Breast epithelium (tissue), 4 donors: ENCODE measurements around the gene PLK5. TPM values are rescaled to one million over a fixed set of nuclear protein-coding genes. Genes with fewer than 3 reads are reported as not detected.

Experiments used
- DNase-seq, 2 donors: peaks; one replicate each; pipeline ENCODE4 v3.0.0-alpha.2; 2019; ENCODE audit warnings: low spot score in 2 of 2
- H3K27ac ChIP-seq, 2 donors: fragments of 200-600 bp; sonication (generic) in 1 of 2; one replicate each; pipeline ENCODE4 v1.5.1; 2016 to 2019; ENCODE audit warnings: mild to moderate bottlenecking in 1 of 2
- H3K27me3 ChIP-seq, 2 donors: fragments of 200-600 bp; sonication (generic) in 1 of 2; one replicate each; pipeline versions ENCODE4 v1.5.1 to v1.6.0; 2017 to 2019; ENCODE audit warnings: control low read depth in 1 of 2, mild to moderate bottlenecking in 1 of 2
- H3K36me3 ChIP-seq: fragments of 200-600 bp; one replicate; pipeline ENCODE4 v1.5.1; 2019
- H3K4me1 ChIP-seq, 2 donors: fragments of 200-600 bp; sonication (generic); one replicate each; pipeline ENCODE4 v1.5.1; 2016 to 2019; ENCODE audit warnings: control low read depth in 1 of 2
- H3K4me3 ChIP-seq, 3 donors: fragments of 200-600 bp; sonication (generic); 1 replicate in 2 of 3; 2 replicates in 1 of 3; pipeline ENCODE4 v1.5.1; 2016 to 2019; ENCODE audit warnings: mild to moderate bottlenecking in 3 of 3, moderate library complexity in 2 of 3
- H3K9me3 ChIP-seq, 2 donors: fragments of 200-600 bp; sonication (generic) in 1 of 2; one replicate each; pipeline ENCODE4 v1.5.1; 2016 to 2019; ENCODE audit warnings: control low read depth in 1 of 2
- POLR2A ChIP-seq: fragments of 450-650 bp; IDR thresholded peaks from one replicate; pipeline ENCODE4 v1.6.1; 2016; ENCODE audit warnings: antibody characterized with exemption, mild to moderate bottlenecking, moderate library complexity
- POLR2AphosphoS5 ChIP-seq, 3 donors: sonication (generic); formaldehyde crosslinking; IDR thresholded peaks; one replicate each; pipeline ENCODE4 v1.6.1; 2017; ENCODE audit warnings: antibody characterized with exemption in 3 of 3
- intact Hi-C: fragments of 100-400 bp; cut with DNase I; formaldehyde crosslinking; loops from one replicate; pipeline ENCODE4 v1.15.1; 2023; ENCODE audit warnings: low total_unique reads
- total RNA-seq, 3 donors: library from RNA; depleted of rRNA; stranded (reverse); fragments of >200 nt; gene quantifications; one replicate each; pipeline ENCODE4 v1.1.0, GENCODE V29; 2016
- TF ChIP-seq, protein P1 (sequence below), 3 donors: fragments of 450-650 bp; IDR thresholded peaks; one replicate each; pipeline ENCODE4 v1.5.1; 2016 to 2017; ENCODE audit warnings: antibody characterized with exemption in 3 of 3, mild to moderate bottlenecking in 3 of 3, moderate library complexity in 3 of 3

Gene PLK5
- total RNA-seq, 3 donors from 2014 or later = 0.44 to 0.98 TPM; not detected in 1

DNA sequence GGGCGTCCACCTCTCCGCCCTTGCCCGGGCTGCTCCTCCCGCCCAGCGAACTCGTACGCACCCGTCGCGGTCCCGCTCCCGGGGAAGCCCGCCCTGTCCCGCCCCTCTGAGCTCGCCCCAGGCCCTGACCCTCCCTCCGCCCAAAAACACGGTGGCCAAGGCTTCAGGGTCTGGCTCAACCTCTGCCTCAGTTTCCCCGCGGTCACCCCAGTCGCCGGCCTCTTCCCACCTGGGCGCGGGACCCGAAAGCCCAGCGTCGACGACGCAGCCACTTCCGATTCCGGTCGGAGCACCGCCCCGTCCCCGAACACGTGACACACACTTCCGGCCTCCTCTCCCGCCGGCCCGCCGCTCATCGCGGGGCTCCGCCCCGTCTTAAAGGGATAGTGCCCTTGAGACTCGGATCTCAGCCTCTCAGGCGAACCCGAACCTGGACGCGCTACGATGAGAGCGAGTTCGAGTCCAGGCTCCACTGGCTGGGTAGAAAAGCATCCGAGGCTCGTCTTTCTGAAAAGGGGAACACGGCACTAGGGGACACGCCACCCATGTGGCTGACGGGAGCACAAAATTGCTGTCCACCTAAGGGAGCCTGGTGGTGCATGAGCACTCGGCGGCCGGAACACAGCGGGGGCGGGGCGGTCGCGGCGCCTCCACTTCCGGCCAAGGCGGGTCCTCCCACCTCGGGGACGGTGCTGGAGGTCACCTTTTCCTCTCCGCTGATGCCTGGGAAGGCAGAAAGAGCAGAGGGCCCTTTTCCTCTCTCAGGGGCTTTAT is 44.8 kb upstream of the PLK5 start, which contains the start of gene C19orf25:
TSS of gene C19orf25 (minus strand) at position 282 of the 774 bp plus-strand sequence. CDS start 312 bp downstream, outside the sequence.
- no peaks in the 10 kb centered on the region for H3K9me3 ChIP-seq
- TF ChIP-seq, protein P1, sequence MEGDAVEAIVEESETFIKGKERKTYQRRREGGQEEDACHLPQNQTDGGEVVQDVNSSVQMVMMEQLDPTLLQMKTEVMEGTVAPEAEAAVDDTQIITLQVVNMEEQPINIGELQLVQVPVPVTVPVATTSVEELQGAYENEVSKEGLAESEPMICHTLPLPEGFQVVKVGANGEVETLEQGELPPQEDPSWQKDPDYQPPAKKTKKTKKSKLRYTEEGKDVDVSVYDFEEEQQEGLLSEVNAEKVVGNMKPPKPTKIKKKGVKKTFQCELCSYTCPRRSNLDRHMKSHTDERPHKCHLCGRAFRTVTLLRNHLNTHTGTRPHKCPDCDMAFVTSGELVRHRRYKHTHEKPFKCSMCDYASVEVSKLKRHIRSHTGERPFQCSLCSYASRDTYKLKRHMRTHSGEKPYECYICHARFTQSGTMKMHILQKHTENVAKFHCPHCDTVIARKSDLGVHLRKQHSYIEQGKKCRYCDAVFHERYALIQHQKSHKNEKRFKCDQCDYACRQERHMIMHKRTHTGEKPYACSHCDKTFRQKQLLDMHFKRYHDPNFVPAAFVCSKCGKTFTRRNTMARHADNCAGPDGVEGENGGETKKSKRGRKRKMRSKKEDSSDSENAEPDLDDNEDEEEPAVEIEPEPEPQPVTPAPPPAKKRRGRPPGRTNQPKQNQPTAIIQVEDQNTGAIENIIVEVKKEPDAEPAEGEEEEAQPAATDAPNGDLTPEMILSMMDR (IDR thresholded peaks at IDR 0.05) = no peak
- TF ChIP-seq POLR2A (peak; percentile 67), POLR2AphosphoS5 (IDR thresholded peaks at IDR 0.05) (peak; percentile 65 to 89 (median 73))
- H3K27me3 ChIP-seq = no peaks in the 10 kb centered on the region
- no peaks in the 10 kb centered on the region for H3K4me1 ChIP-seq
- H3K27ac ChIP-seq = peak within 1 kb of the TSS; percentile 62 to 83
- H3K36me3 ChIP-seq = no peaks in the 10 kb centered on the region
- DNase-seq = peak; percentile 89 to 95
- H3K4me3 ChIP-seq = peak within 1 kb of the TSS; percentile 84 to 97 (median 89)
- intact Hi-C loops = no loop called here

GRCh38 chr19:1481224-1481892 is 42.5 kb upstream of the PLK5 start:
- intact Hi-C loops = no loop called here
- Histone ChIP-seq H3K4me3 (no peak overlapping the region), H3K9me3 (no peaks in the 10 kb centered on the region), H3K36me3 (no peaks in the 10 kb centered on the region), H3K27ac (no peak overlapping the region), H3K4me1 (no peaks in the 10 kb centered on the region), H3K27me3 (no peaks in the 10 kb centered on the region)
- TF ChIP-seq POLR2A (no peak), POLR2AphosphoS5 (IDR thresholded peaks at IDR 0.05) (no peak)
- TF ChIP-seq, protein P1 (IDR thresholded peaks at IDR 0.05) = no peak
- DNase-seq = no peak

- Histone ChIP-seq H3K9me3 (no peaks in the 10 kb centered on the region), H3K4me3 (no peak overlapping the region)
- no peak for DNase-seq
Observed at GRCh38 chr19:1481893-1482360, 42.0 kb upstream of the PLK5 start.

GRCh38 chr19:1482361-1483130 is 41.3 kb upstream of the PLK5 start:
- H3K36me3 ChIP-seq = no peaks in the 10 kb centered on the region
- intact Hi-C loops = no loop called here
- no peak for DNase-seq
- TF ChIP-seq POLR2AphosphoS5 (IDR thresholded peaks at IDR 0.05) (no peak), POLR2A (no peak)
- TF ChIP-seq, protein P1 (IDR thresholded peaks at IDR 0.05) = no peak
- no peaks in the 10 kb centered on the region for H3K27me3 ChIP-seq
- no peak overlapping the region for H3K27ac ChIP-seq
- H3K4me3 ChIP-seq = no peak overlapping the region
- H3K9me3 ChIP-seq = no peaks in the 10 kb centered on the region
- H3K4me1 ChIP-seq = no peaks in the 10 kb centered on the region

More at GRCh38 chr19:1481893-1482360, 42.0 kb upstream of the PLK5 start:
- Histone ChIP-seq H3K27me3 (no peaks in the 10 kb centered on the region), H3K4me1 (no peaks in the 10 kb centered on the region), H3K27ac (no peak overlapping the region), H3K36me3 (no peaks in the 10 kb centered on the region)
- TF ChIP-seq POLR2A (no peak), POLR2AphosphoS5 (IDR thresholded peaks at IDR 0.05) (no peak)
- TF ChIP-seq, protein P1 (IDR thresholded peaks at IDR 0.05) = no peak
- intact Hi-C loops = no loop called here
